H1 (cell line): ENCODE results near the gene LCN12. TPM values are rescaled to one million over a fixed set of nuclear protein-coding genes. Genes with fewer than 3 reads are reported as not detected.

ENCODE experiments used
- ASH2L ChIP-seq: fragments of 200-600, 300-600 bp; sonication (generic); IDR thresholded peaks from one replicate; pipeline ENCODE4 v1.7.1; 2017; ENCODE audit warnings: low read length
- CREB1 ChIP-seq: IDR thresholded peaks from 2 replicates; pipeline ENCODE4 v1.6.1; 2012; ENCODE audit warnings: inconsistent platforms
- EP300 ChIP-seq, 2 experiments: IDR thresholded peaks; 1 replicate in 1 of 2; 2 replicates in 1 of 2; pipeline ENCODE4 v1.6.1; 2011 to 2012; ENCODE audit warnings: low read depth in 2 of 2, low read length in 2 of 2, mild to moderate bottlenecking in 2 of 2, borderline replicate concordance in 1 of 2, inconsistent platforms in 1 of 2, moderate library complexity in 1 of 2
- SUZ12 ChIP-seq: fragments of 200-600 bp; sonication (generic); IDR thresholded peaks from 2 replicates; pipeline ENCODE4 v1.6.1; 2012; ENCODE audit warnings: mild to moderate bottlenecking, inconsistent platforms, low read length, moderate library complexity, mixed read lengths
- polyA plus RNA-seq, 7 experiments: library from polyadenylated mRNA; depleted of rRNA in 3 of 7; stranded (reverse) in 5 of 7; unstranded in 2 of 7; fragments of >200 nt in 5 of 7; fragments of 200-250 nt in 2 of 7; gene quantifications; 1 replicate in 5 of 7; 2 replicates in 1 of 7; 4 replicates in 1 of 7; pipeline versions ENCODE4 v1.2.1 to v1.2.3, GENCODE V29; 2011 to 2013; ENCODE audit warnings: missing spikeins in 2 of 7, mixed read lengths in 2 of 7
- total RNA-seq: library from RNA; stranded (reverse); fragmentation: NEBNext Ultra II Directional; extraction: Animal tissue kit (Norgen Biotek cat#: 25700); gene quantifications from 2 replicates; pipeline ENCODE4 v1.2.1, GENCODE V29; 2021
- TF ChIP-seq, protein P1 (sequence below): IDR thresholded peaks from 2 replicates; pipeline ENCODE4 v1.6.1; 2011; ENCODE audit warnings: low read length, improper control_type of control experiment
- TF ChIP-seq, protein P2 (sequence below): IDR thresholded peaks from 2 replicates; pipeline ENCODE4 v1.6.1; 2012; ENCODE audit warnings: inconsistent platforms

The LCN12 gene
- total and polyA plus RNA-seq, 2 of the 8 experiments (the other 6 are each of a cell fraction or from before 2014, with no cell fraction given): 1.1 to 1.7 TPM

DNA sequence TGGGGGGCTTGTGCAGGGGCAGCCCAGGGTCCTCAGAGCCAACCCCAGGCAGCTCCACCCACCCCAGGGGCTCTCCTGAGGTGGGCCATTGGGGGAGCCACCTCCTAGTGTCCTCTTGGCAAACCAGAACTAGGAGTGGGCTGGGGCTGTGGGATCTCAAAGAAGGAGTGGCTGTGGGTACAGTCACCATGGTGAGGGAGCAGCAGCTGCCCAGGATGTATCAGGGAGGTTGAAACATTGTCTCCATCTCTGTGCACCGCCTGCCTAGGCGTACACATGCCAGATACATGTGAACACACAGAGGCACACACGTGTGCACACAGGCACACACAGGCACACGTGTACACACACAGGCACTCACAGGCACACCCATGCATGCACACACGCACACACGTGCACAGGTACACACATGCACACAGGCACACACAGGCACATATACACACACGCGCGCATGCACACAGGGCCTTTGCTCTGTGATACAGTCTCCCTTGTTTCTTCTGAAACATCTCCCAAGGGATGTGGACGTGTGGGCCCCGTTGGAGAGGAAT, 10.7 kb downstream of the LCN12 start (continued):
- TF ChIP-seq, protein P1, sequence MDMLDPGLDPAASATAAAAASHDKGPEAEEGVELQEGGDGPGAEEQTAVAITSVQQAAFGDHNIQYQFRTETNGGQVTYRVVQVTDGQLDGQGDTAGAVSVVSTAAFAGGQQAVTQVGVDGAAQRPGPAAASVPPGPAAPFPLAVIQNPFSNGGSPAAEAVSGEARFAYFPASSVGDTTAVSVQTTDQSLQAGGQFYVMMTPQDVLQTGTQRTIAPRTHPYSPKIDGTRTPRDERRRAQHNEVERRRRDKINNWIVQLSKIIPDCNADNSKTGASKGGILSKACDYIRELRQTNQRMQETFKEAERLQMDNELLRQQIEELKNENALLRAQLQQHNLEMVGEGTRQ: no peak
- TF ChIP-seq, protein P2, sequence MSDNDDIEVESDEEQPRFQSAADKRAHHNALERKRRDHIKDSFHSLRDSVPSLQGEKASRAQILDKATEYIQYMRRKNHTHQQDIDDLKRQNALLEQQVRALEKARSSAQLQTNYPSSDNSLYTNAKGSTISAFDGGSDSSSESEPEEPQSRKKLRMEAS: no peak
- TF ChIP-seq SUZ12: no peak
- no peak for TF ChIP-seq ASH2L
- no peak for TF ChIP-seq CREB1
- TF ChIP-seq EP300 (IDR thresholded peaks at IDR 0.05; ENCODE audit: borderline replicate concordance in 1 of 2, low read depth in 2 of 2, low read length in 2 of 2): no peak
